Peyer's patch (tissue), 4 donors: ENCODE data around the gene GNL2.

Source experiments
- CTCF ChIP-seq, 6 experiments: fragments of 450-650 bp in 4 of 6; fragments of 200-600 bp in 2 of 6; sonication (generic) in 1 of 6; IDR thresholded peaks; one replicate each; pipeline ENCODE4 v1.5.1; 2017 to 2019; ENCODE audit warnings: antibody characterized with exemption in 6 of 6, mild to moderate bottlenecking in 3 of 6, moderate library complexity in 1 of 6
- POLR2A ChIP-seq, 2 donors: fragments of 450-650 bp; IDR thresholded peaks; one replicate each; pipeline ENCODE4 v1.5.1; 2017; ENCODE audit warnings: antibody characterized with exemption in 2 of 2, mild to moderate bottlenecking in 2 of 2, moderate library complexity in 2 of 2

GRCh38 chr1:37631036-37631435 is 35.3 kb upstream of the GNL2 start:
- no peak for TF ChIP-seq POLR2A (IDR thresholded peaks at IDR 0.05)
- no peak for TF ChIP-seq CTCF (IDR thresholded peaks at IDR 0.05)
